Measurements from ENCODE around the gene CHST13.

CHST13 gene

DNA sequence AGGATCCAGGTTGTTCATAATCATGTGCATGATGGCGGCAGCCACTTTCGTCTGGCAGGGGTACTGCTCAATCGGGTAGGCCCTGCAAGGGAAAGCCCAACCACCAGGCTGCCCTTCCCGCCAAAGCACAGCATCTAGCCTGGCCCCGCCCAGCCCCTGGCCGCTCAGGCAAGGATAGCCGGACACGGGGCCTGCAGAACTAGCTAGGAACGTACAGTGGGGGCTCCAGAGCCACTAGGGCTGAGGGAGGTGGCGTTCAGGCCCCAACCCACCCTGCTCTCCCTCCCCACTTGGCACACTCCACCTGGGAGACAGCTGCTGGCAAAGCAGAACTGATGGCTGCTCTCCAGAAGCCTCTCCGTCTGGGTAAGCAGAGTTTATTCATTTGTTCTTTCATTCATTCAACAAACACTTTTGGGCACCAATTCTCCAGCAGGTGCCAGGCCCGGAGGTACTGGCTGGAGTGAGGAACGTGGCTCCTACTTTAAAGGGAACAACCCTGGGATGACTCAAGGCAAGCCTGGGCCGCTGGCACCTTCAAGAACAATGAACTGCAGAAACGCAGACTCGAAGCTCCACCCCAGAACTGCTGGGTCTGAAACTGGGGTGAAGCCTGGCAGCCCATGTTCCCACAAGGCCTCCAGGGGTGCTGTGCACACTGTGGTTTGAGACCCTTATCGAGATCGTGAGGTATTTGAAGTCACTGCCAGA, 14.2 kb upstream of the CHST13 start:
- no peaks in the 10 kb centered on the region for H3K27me3 ChIP-seq (ENCODE audit: control insufficient read depth, insufficient read depth, low read length)
- no peaks in the 10 kb centered on the region for H3K36me3 ChIP-seq (ENCODE audit: control insufficient read depth, insufficient read depth, low read length)
- no peaks in the 10 kb centered on the region for H3K4me1 ChIP-seq (ENCODE audit: control insufficient read depth, insufficient read depth, low read length)
- no peak for DNase-seq (ENCODE audit: low read depth, low spot score)
- no peaks in the 10 kb centered on the region for H3K9me3 ChIP-seq (ENCODE audit: control insufficient read depth, insufficient read depth, low read length)
- H3K27ac ChIP-seq (ENCODE audit: low read length): no peak overlapping the region
- WGBS (ENCODE audit: insufficient coverage, insufficient read length): no CpG with 5 or more reads among the region's 18 CpGs
- H3K4me3 ChIP-seq (ENCODE audit: low read length): no peak overlapping the region

DNA sequence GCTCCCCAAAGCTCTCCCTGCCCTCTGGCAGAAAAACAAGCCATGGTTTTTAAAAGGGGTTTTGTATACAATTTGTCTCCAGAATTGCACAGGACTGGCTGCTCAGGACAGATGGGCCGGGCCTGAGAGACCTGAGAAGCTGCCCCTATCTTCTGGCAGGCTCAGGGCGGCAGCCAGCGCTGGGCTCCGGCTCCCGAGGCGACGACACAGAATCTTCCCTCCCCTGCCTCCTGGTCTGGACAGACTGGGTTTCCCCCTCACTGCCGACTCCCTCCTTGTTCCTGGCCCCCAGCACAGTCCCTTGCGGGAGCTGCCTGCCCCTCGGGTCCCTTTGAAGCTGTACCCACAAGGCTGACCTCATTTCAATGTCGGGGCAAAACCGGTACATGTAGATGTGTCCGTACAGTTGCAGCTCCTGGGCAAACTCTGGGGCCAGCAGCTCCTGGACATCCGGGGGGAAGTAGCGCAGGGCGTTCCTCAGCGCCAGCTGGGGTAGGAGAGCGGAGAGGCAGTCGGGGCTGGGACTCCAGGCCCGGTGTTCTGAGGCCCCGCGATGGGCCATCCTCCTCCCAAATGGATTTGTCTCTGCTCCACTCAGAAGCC, 13.5 kb upstream of the CHST13 start:
- WGBS (ENCODE audit: insufficient coverage, insufficient read length): no CpG with 5 or more reads among the region's 22 CpGs

DNA sequence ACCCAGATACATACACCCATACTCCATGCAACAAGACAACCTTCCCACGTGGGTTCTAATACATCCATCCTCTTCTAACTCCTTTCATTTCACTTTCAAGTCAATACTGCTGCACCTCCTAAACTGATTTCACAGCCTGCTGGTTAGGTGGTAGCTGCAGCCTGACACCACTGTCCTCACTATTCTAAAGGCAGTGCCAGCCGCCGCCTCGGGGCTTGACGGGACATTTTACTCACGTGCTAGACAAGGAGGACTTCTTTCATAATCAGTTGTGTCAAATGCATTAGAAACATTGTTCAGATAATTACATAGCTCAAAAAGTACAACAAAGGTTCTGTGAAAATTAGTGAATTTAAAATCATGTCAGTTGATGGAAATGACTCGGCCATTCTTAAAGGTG, 12.7 kb upstream of the CHST13 start:
- Histone ChIP-seq H3K4me3 (ENCODE audit: low read length) (no peak overlapping the region), H3K36me3 (ENCODE audit: control insufficient read depth, insufficient read depth, low read length) (no peaks in the 10 kb centered on the region), H3K9me3 (ENCODE audit: control insufficient read depth, insufficient read depth, low read length) (no peaks in the 10 kb centered on the region), H3K27ac (ENCODE audit: low read length) (no peak overlapping the region), H3K27me3 (ENCODE audit: control insufficient read depth, insufficient read depth, low read length) (no peaks in the 10 kb centered on the region), H3K4me1 (ENCODE audit: control insufficient read depth, insufficient read depth, low read length) (no peaks in the 10 kb centered on the region)
- 100% methylated on average over 1 of the region's 7 CpGs for WGBS (ENCODE audit: insufficient coverage, insufficient read length)
- no peak for DNase-seq (ENCODE audit: low read depth, low spot score)

More for the DNA sequence above, 13.5 kb upstream of the CHST13 start:
- Histone ChIP-seq H3K4me3 (ENCODE audit: low read length) (no peak overlapping the region), H3K27me3 (ENCODE audit: control insufficient read depth, insufficient read depth, low read length) (no peaks in the 10 kb centered on the region), H3K4me1 (ENCODE audit: control insufficient read depth, insufficient read depth, low read length) (no peaks in the 10 kb centered on the region), H3K9me3 (ENCODE audit: control insufficient read depth, insufficient read depth, low read length) (no peaks in the 10 kb centered on the region), H3K27ac (ENCODE audit: low read length) (no peak overlapping the region), H3K36me3 (ENCODE audit: control insufficient read depth, insufficient read depth, low read length) (no peaks in the 10 kb centered on the region)
- no peak for DNase-seq (ENCODE audit: low read depth, low spot score)

GRCh38 chr3:126512026-126512425, 11.9 kb upstream of the CHST13 start:
- Histone ChIP-seq H3K27me3 (ENCODE audit: control insufficient read depth, insufficient read depth, low read length) (no peaks in the 10 kb centered on the region), H3K36me3 (ENCODE audit: control insufficient read depth, insufficient read depth, low read length) (no peaks in the 10 kb centered on the region), H3K9me3 (ENCODE audit: control insufficient read depth, insufficient read depth, low read length) (no peaks in the 10 kb centered on the region), H3K4me3 (ENCODE audit: low read length) (no peak overlapping the region), H3K4me1 (ENCODE audit: control insufficient read depth, insufficient read depth, low read length) (no peaks in the 10 kb centered on the region), H3K27ac (ENCODE audit: low read length) (no peak overlapping the region)
- WGBS (ENCODE audit: insufficient coverage, insufficient read length): no CpG with 5 or more reads among the region's 7 CpGs
- DNase-seq (ENCODE audit: low read depth, low spot score): no peak

- Histone ChIP-seq H3K4me1 (ENCODE audit: control insufficient read depth, insufficient read depth, low read length) (no peaks in the 10 kb centered on the region), H3K9me3 (ENCODE audit: control insufficient read depth, insufficient read depth, low read length) (no peaks in the 10 kb centered on the region), H3K4me3 (ENCODE audit: low read length) (no peak overlapping the region), H3K36me3 (ENCODE audit: control insufficient read depth, insufficient read depth, low read length) (no peaks in the 10 kb centered on the region), H3K27ac (ENCODE audit: low read length) (no peak overlapping the region), H3K27me3 (ENCODE audit: control insufficient read depth, insufficient read depth, low read length) (no peaks in the 10 kb centered on the region)
- no CpG with 5 or more reads among the region's 12 CpGs for WGBS (ENCODE audit: insufficient coverage, insufficient read length)
- DNase-seq (ENCODE audit: low read depth, low spot score): no peak
Measured at GRCh38 chr3:126512916-126513650, 10.9 kb upstream of the CHST13 start.

- Histone ChIP-seq H3K4me3 (ENCODE audit: low read length) (no peak overlapping the region), H3K4me1 (ENCODE audit: control insufficient read depth, insufficient read depth, low read length) (no peaks in the 10 kb centered on the region), H3K36me3 (ENCODE audit: control insufficient read depth, insufficient read depth, low read length) (no peaks in the 10 kb centered on the region), H3K27ac (ENCODE audit: low read length) (no peak overlapping the region), H3K9me3 (ENCODE audit: control insufficient read depth, insufficient read depth, low read length) (no peaks in the 10 kb centered on the region), H3K27me3 (ENCODE audit: control insufficient read depth, insufficient read depth, low read length) (no peaks in the 10 kb centered on the region)
- no peak for DNase-seq (ENCODE audit: low read depth, low spot score)
- WGBS (ENCODE audit: insufficient coverage, insufficient read length): no CpG with 5 or more reads among the region's 11 CpGs
Measured at GRCh38 chr3:126514161-126514560, 9.8 kb upstream of the CHST13 start.

- Histone ChIP-seq H3K27me3 (ENCODE audit: control insufficient read depth, insufficient read depth, low read length) (no peaks in the 10 kb centered on the region), H3K9me3 (ENCODE audit: control insufficient read depth, insufficient read depth, low read length) (no peaks in the 10 kb centered on the region), H3K4me3 (ENCODE audit: low read length) (no peak overlapping the region), H3K27ac (ENCODE audit: low read length) (no peak overlapping the region), H3K36me3 (ENCODE audit: control insufficient read depth, insufficient read depth, low read length) (no peaks in the 10 kb centered on the region), H3K4me1 (ENCODE audit: control insufficient read depth, insufficient read depth, low read length) (no peaks in the 10 kb centered on the region)
- DNase-seq (ENCODE audit: low read depth, low spot score): no peak
- no CpG with 5 or more reads among the region's 8 CpGs for WGBS (ENCODE audit: insufficient coverage, insufficient read length)
Measured at GRCh38 chr3:126515066-126515706, 8.8 kb upstream of the CHST13 start.

GRCh38 chr3:126516152-126516935, 7.6 kb upstream of the CHST13 start:
- Histone ChIP-seq H3K27me3 (ENCODE audit: control insufficient read depth, insufficient read depth, low read length) (no peaks in the 10 kb centered on the region), H3K9me3 (ENCODE audit: control insufficient read depth, insufficient read depth, low read length) (no peaks in the 10 kb centered on the region), H3K27ac (ENCODE audit: low read length) (no peak overlapping the region), H3K36me3 (ENCODE audit: control insufficient read depth, insufficient read depth, low read length) (no peaks in the 10 kb centered on the region), H3K4me1 (ENCODE audit: control insufficient read depth, insufficient read depth, low read length) (no peaks in the 10 kb centered on the region), H3K4me3 (ENCODE audit: low read length) (no peak overlapping the region)
- WGBS (ENCODE audit: insufficient coverage, insufficient read length): no CpG with 5 or more reads among the region's 6 CpGs
- DNase-seq (ENCODE audit: low read depth, low spot score): no peak

DNA sequence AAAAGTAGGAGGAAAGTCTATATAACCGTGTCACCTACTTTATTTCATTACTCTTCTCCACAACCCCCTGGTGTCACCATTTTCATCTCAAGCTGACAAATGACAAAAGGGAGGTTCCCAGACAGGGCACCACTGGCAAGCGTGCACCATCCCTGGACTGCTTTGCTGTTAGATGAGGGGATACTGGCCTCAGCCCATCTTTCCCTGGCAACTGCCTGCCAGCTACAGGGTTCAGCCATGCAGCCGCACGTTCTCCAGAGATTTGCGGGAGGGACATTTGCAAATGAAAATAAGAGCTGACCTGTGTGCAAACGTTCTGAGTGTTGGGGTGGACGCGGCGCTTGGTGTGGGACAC, 7.0 kb upstream of the CHST13 start:
- Histone ChIP-seq H3K4me3 (ENCODE audit: low read length) (no peak overlapping the region), H3K27me3 (ENCODE audit: control insufficient read depth, insufficient read depth, low read length) (no peaks in the 10 kb centered on the region), H3K27ac (ENCODE audit: low read length) (no peak overlapping the region), H3K36me3 (ENCODE audit: control insufficient read depth, insufficient read depth, low read length) (no peaks in the 10 kb centered on the region), H3K4me1 (ENCODE audit: control insufficient read depth, insufficient read depth, low read length) (no peaks in the 10 kb centered on the region), H3K9me3 (ENCODE audit: control insufficient read depth, insufficient read depth, low read length) (no peaks in the 10 kb centered on the region)
- no CpG with 5 or more reads among the region's 9 CpGs for WGBS (ENCODE audit: insufficient coverage, insufficient read length)
- DNase-seq (ENCODE audit: low read depth, low spot score): no peak

All from iPS DF 6.9 (cell line).